Endothelial cell of umbilical vein (primary cell): ENCODE data around the gene FALEC. TPM values are rescaled to one million over a fixed set of nuclear protein-coding genes. Genes with fewer than 3 reads are reported as not detected.

ENCODE experiments used
- BruUV-seq: library from RNA; stranded (reverse); fragments of 400-500 nt; replicated peaks from 2 replicates; lab custom pipeline; 2021; lab: Mats Ljungman, UMichigan
- CTCF ChIA-PET: fragments of 300-600, 350-600 bp; sonication (Branson Sonifier 250); formaldehyde crosslinking; loops from one replicate; lab custom pipeline; 2021; ENCODE audit warnings: antibody characterized with exemption, inconsistent platforms; lab: Charles Lee
- POLR2A ChIA-PET: fragments of 300-600, 350-600 bp; sonication (Branson Sonifier 250); formaldehyde crosslinking; loops from one replicate; lab custom pipeline; 2021; ENCODE audit warnings: antibody characterized with exemption, inconsistent platforms; lab: Charles Lee
- DNase-seq: peaks from one replicate; pipeline ENCODE4 v3.0.0-alpha.2; 2011; ENCODE audit warnings: low read depth, low spot score
- FAIRE-seq: peaks from 2 replicates; lab custom pipeline; 2011; peaks lifted over from hg19 to GRCh38; lab: Jason Lieb, UNC
- H2AFZ ChIP-seq: 2 replicates; pipeline ENCODE4 v1.6.0; 2012; ENCODE audit warnings: low read depth, low read length, control low read depth, inconsistent platforms
- H3K27ac ChIP-seq: 2 replicates; pipeline ENCODE4 v1.5.1; 2011; ENCODE audit warnings: low read depth, mild to moderate bottlenecking, control low read depth, low read length, moderate library complexity; ENCODE audit not compliant: insufficient read depth
- H3K27me3 ChIP-seq, 2 experiments: 2 replicates each; pipeline versions ENCODE4 v1.6.0 to v1.6.1; 2011; ENCODE audit warnings: low read length in 2 of 2, mixed read lengths in 1 of 2; ENCODE audit not compliant: control insufficient read depth in 2 of 2, insufficient read depth in 2 of 2
- H3K36me3 ChIP-seq, 2 experiments: 2 replicates in 1 of 2; 3 replicates in 1 of 2; pipeline ENCODE4 v1.5.1; 2011; ENCODE audit warnings: low read length in 2 of 2, mild to moderate bottlenecking in 1 of 2, moderate library complexity in 1 of 2; ENCODE audit not compliant: control insufficient read depth in 2 of 2, insufficient read depth in 2 of 2; ENCODE audit errors: extremely low read depth in 1 of 2
- H3K4me1 ChIP-seq: 3 replicates; pipeline ENCODE4 v1.5.1; 2011; ENCODE audit warnings: mild to moderate bottlenecking, low read length; ENCODE audit not compliant: control insufficient read depth, insufficient read depth; ENCODE audit errors: extremely low read depth
- H3K4me2 ChIP-seq: 2 replicates; pipeline ENCODE4 v1.6.1; 2011; ENCODE audit warnings: low read length, control low read depth, mixed read lengths; ENCODE audit not compliant: insufficient read depth
- H3K4me3 ChIP-seq, 3 experiments: fragments of 200-600 bp in 1 of 3; sonication (generic), shearing (Covaris generic) in 1 of 3; replicated peaks in 1 of 3; 2 replicates each; pipeline ENCODE4 v1.5.1; 2011 to 2016; ENCODE audit warnings: control low read depth in 3 of 3, low read length in 3 of 3, mild to moderate bottlenecking in 2 of 3, inconsistent platforms in 1 of 3, low read depth in 1 of 3, moderate library complexity in 1 of 3; ENCODE audit not compliant: insufficient read depth in 1 of 3
- H3K79me2 ChIP-seq: 2 replicates; pipeline ENCODE4 v1.6.0; 2012; ENCODE audit warnings: low read length, inconsistent platforms; ENCODE audit not compliant: control insufficient read depth, insufficient read depth
- H3K9ac ChIP-seq: replicated peaks from 2 replicates; pipeline ENCODE3; 2011; ENCODE audit warnings: low read length, control low read depth; ENCODE audit not compliant: insufficient read depth; ENCODE audit errors: extremely low read depth
- H3K9me1 ChIP-seq: replicated peaks from 3 replicates; pipeline ENCODE4 v1.6.0; 2011; ENCODE audit warnings: mild to moderate bottlenecking, low read length; ENCODE audit not compliant: control insufficient read depth, insufficient read depth; ENCODE audit errors: extremely low read depth
- H3K9me3 ChIP-seq: replicated peaks from 2 replicates; pipeline ENCODE4 v1.5.1; 2012; ENCODE audit warnings: low read length, inconsistent platforms; ENCODE audit not compliant: control insufficient read depth, insufficient read depth
- H4K20me1 ChIP-seq: replicated peaks from 2 replicates; pipeline ENCODE3; 2011; ENCODE audit warnings: mild to moderate bottlenecking, low read length; ENCODE audit not compliant: control insufficient read depth, insufficient read depth; ENCODE audit errors: extremely low read depth
- EZH2 ChIP-seq: IDR thresholded peaks from 2 replicates; pipeline ENCODE4 v1.6.1; 2012; ENCODE audit warnings: borderline replicate concordance, low read depth, mild to moderate bottlenecking, moderate library complexity, low read length, inconsistent platforms; ENCODE audit not compliant: severe bottlenecking
- FOS ChIP-seq: IDR thresholded peaks from 2 replicates; pipeline ENCODE4 v1.6.1; 2011; ENCODE audit warnings: mild to moderate bottlenecking, low read length, moderate library complexity, borderline replicate concordance; ENCODE audit not compliant: insufficient read depth
- GATA2 ChIP-seq: IDR thresholded peaks from 2 replicates; pipeline ENCODE4 v1.7.0; 2011; ENCODE audit warnings: low read depth, mild to moderate bottlenecking, moderate library complexity, mixed read lengths, low read length; ENCODE audit not compliant: insufficient read length, insufficient read depth
- JUN ChIP-seq: IDR thresholded peaks from 2 replicates; pipeline ENCODE4 v1.6.1; 2011; ENCODE audit warnings: borderline replicate concordance, low read depth; ENCODE audit not compliant: insufficient read length, insufficient read depth
- MYC ChIP-seq: IDR thresholded peaks from one replicate; pipeline ENCODE4 v1.6.1; 2011; ENCODE audit warnings: mild to moderate bottlenecking, low read depth, low read length
- POLR2A ChIP-seq: IDR thresholded peaks from 2 replicates; pipeline ENCODE4 v1.6.1; 2012; ENCODE audit warnings: low read depth, mild to moderate bottlenecking, control low read depth, low read length
- POLR2AphosphoS5 ChIP-seq: IDR thresholded peaks from 2 replicates; pipeline ENCODE4 v1.6.1; 2012; ENCODE audit warnings: low read depth, mild to moderate bottlenecking, control low read depth, low read length, moderate library complexity; ENCODE audit not compliant: insufficient read depth
- dilution Hi-C: fragments of 300-500 bp; cut with MboI; formaldehyde crosslinking; loops from one replicate; pipeline ENCODE4 v1.15.0; 2019; ENCODE audit warnings: low sequenced_read_pairs; ENCODE audit not compliant: extremely low pct_ligation_motif_present
- intact Hi-C: fragments of 100-400 bp; cut with micrococcal nuclease; formaldehyde crosslinking; loops from one replicate; pipeline ENCODE4 v1.10.0; 2022
- polyA plus RNA-seq, 4 experiments: library from polyadenylated mRNA; depleted of rRNA in 3 of 4; stranded (reverse) in 3 of 4; unstranded in 1 of 4; fragments of >200 nt; gene quantifications; 2 replicates each; pipeline versions ENCODE4 v1.2.1 to v1.2.3, GENCODE V29; 2011 to 2012; ENCODE audit warnings: missing spikeins in 1 of 4
- total RNA-seq: library from RNA; stranded (reverse); gene quantifications from 2 replicates; pipeline ENCODE4 v1.2.3, GENCODE V29; 2021
- TF ChIP-seq, protein P1 (sequence below): IDR thresholded peaks from 2 replicates; pipeline ENCODE4 v1.6.1; 2011; ENCODE audit not compliant: insufficient read depth, insufficient read length
- TF ChIP-seq, protein P2 (sequence below), 2 donors: IDR thresholded peaks; 1 replicate in 1 of 2; 2 replicates in 1 of 2; pipeline ENCODE4 v1.5.1; 2011; ENCODE audit warnings: low read length in 2 of 2, mild to moderate bottlenecking in 2 of 2, moderate library complexity in 2 of 2, control low read depth in 1 of 2, inconsistent platforms in 1 of 2, low read depth in 1 of 2; ENCODE audit not compliant: insufficient read depth in 1 of 2; ENCODE audit errors: extremely low read depth in 1 of 2

The FALEC gene
- total and polyA plus RNA-seq, 2 donors (not counting 3 experiments of a cell fraction or from before 2014, with no cell fraction given), result not detected

DNA sequence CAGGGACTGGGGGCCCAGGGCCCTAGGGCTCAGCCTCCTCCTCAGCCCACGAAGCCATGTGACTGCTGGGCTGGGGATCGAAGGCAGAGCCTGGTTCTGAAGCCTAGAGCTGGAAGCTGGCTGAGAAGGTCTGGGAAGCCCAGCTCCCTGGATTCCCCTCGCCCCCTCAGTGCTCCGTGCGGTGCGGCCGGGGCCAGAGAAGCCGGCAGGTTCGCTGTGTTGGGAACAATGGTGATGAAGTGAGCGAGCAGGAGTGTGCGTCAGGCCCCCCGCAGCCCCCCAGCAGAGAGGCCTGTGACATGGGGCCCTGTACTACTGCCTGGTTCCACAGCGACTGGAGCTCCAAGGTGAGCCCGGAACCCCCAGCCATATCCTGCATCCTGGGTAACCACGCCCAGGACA is 42.8 kb downstream of the FALEC start:
- POLR2A ChIA-PET, result interaction anchor here (1.0 to 1.4 kb wide), 2 partner anchors 10 to 21 kb away, joined by 5 to 6 read pairs; partner anchors contain the start of gene MCL1

More for the DNA sequence above, 42.8 kb downstream of the FALEC start:
- Histone ChIP-seq H2AFZ (no peak overlapping the region), H3K27ac (peak overlapping the region; percentile 62), H3K79me2 (peaks cover 4% of the 10 kb centered on the region), H3K9ac (peak overlapping the region; percentile 57), H3K9me3 (no peaks in the 10 kb centered on the region), H3K9me1 (no peaks in the 10 kb centered on the region), H3K4me2 (peak overlapping the region; percentile 75), H3K4me3 (peak overlapping the region in 2 of 3 experiments; percentile 43 to 58), H3K36me3 (peaks cover 0 to 4% of the 10 kb centered on the region in 2 experiments), H3K27me3 (no peaks in the 10 kb centered on the region), H3K4me1 (peaks cover 43% of the 10 kb centered on the region), H4K20me1 (no peaks in the 10 kb centered on the region)
- CTCF ChIA-PET, result interaction anchor here (0.6 to 13.9 kb wide), 14 partner anchors 10 to 448 kb away, joined by 3 to 288 read pairs (median 12); partner anchors contain the start of genes ADAMTSL4, CTSK, MCL1 and MINDY1
- BruUV-seq, result no TSS peak
- FAIRE-seq (no peak), DNase-seq (no peak)
- TF ChIP-seq, protein P1, sequence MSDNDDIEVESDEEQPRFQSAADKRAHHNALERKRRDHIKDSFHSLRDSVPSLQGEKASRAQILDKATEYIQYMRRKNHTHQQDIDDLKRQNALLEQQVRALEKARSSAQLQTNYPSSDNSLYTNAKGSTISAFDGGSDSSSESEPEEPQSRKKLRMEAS, result no peak
- no peak for TF ChIP-seq FOS
- TF ChIP-seq, protein P2, sequence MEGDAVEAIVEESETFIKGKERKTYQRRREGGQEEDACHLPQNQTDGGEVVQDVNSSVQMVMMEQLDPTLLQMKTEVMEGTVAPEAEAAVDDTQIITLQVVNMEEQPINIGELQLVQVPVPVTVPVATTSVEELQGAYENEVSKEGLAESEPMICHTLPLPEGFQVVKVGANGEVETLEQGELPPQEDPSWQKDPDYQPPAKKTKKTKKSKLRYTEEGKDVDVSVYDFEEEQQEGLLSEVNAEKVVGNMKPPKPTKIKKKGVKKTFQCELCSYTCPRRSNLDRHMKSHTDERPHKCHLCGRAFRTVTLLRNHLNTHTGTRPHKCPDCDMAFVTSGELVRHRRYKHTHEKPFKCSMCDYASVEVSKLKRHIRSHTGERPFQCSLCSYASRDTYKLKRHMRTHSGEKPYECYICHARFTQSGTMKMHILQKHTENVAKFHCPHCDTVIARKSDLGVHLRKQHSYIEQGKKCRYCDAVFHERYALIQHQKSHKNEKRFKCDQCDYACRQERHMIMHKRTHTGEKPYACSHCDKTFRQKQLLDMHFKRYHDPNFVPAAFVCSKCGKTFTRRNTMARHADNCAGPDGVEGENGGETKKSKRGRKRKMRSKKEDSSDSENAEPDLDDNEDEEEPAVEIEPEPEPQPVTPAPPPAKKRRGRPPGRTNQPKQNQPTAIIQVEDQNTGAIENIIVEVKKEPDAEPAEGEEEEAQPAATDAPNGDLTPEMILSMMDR (IDR thresholded peaks at IDR 0.05; ENCODE audit: extremely low read depth in 1 of 2, insufficient read depth in 1 of 2, low read depth in 1 of 2, low read length in 2 of 2), result no peak
- TF ChIP-seq JUN, result no peak
- no peak for TF ChIP-seq POLR2A
- no peak for TF ChIP-seq MYC
- TF ChIP-seq POLR2AphosphoS5, result no peak
- TF ChIP-seq GATA2, result no peak
- no peak for TF ChIP-seq EZH2
- dilution Hi-C loops (no loop called here), intact Hi-C loops (loop anchor here (2.0 kb wide), 1 partner anchor 72 kb away; the partner anchor contains the start of gene TARS2)
